GM12878 (cell line): Measurements from ENCODE around the gene NUPR1. TPM values are rescaled to one million over a fixed set of nuclear protein-coding genes. Genes with fewer than 3 reads are reported as not detected.

Source experiments
- ATAC-seq: fragments of 200-7000 bp; cut with Tn5 transposase; 3 replicates; pipeline ENCODE4 v1.9.1; 2020; ENCODE audit warnings: mild to moderate bottlenecking, moderate library complexity
- BruUV-seq: library from RNA; stranded (reverse); fragments of 400-500 nt; replicated peaks from 2 replicates; lab custom pipeline; 2021; lab: Mats Ljungman, UMichigan
- CTCF ChIA-PET: fragments of 300-600 bp; sonication (Branson Sonifier 250); formaldehyde crosslinking; extraction: SDS; loops from one replicate; lab custom pipeline; 2021; ENCODE audit warnings: inconsistent platforms; lab: Yijun Ruan, JAX
- POLR2A ChIA-PET: fragments of 350-600 bp; formaldehyde crosslinking; extraction: SDS; loops from one replicate; lab custom pipeline; 2021; ENCODE audit warnings: inconsistent platforms; lab: Charles Lee
- RAD21 ChIA-PET: fragments of 300-600 bp; sonication (Branson Sonifier 250); formaldehyde crosslinking; loops from one replicate; lab custom pipeline; 2023; ENCODE audit warnings: antibody characterized with exemption; ENCODE audit not compliant: unreplicated experiment; lab: Charles Lee
- SMC1A ChIA-PET: fragments of 300-600 bp; sonication (Branson Sonifier 250); formaldehyde crosslinking; loops from one replicate; lab custom pipeline; 2023; ENCODE audit not compliant: unreplicated experiment, uncharacterized antibody; lab: Charles Lee
- DNase-seq: peaks from one replicate; pipeline ENCODE4 v3.0.0-alpha.2; 2011; ENCODE audit warnings: low read depth, low spot score
- FAIRE-seq: peaks from 3 replicates; lab custom pipeline; 2011; peaks lifted over from hg19 to GRCh38; lab: Jason Lieb, UNC
- H2AFZ ChIP-seq: 2 replicates; pipeline ENCODE4 v1.6.0; 2011; ENCODE audit warnings: low read depth, low read length, control low read depth; ENCODE audit not compliant: control insufficient read depth
- H3K27ac ChIP-seq: 2 replicates; pipeline ENCODE4 v1.5.1; 2011; ENCODE audit warnings: control low read depth; ENCODE audit not compliant: control insufficient read depth, insufficient read depth
- H3K27me3 ChIP-seq, 2 experiments: replicated peaks in 1 of 2; 2 replicates each; pipeline versions ENCODE4 v1.6.0 to v1.6.1; 2011; ENCODE audit warnings: low read length in 1 of 2; ENCODE audit not compliant: control insufficient read depth in 2 of 2, insufficient read depth in 2 of 2
- H3K36me3 ChIP-seq, 2 experiments: 2 replicates each; pipeline ENCODE4 v1.5.1; 2011; ENCODE audit warnings: low read length in 1 of 2; ENCODE audit not compliant: control insufficient read depth in 2 of 2, insufficient read depth in 2 of 2
- H3K4me1 ChIP-seq: 2 replicates; pipeline ENCODE4 v1.6.1; 2011; ENCODE audit warnings: mild to moderate bottlenecking, low read length, moderate library complexity, mixed read lengths; ENCODE audit not compliant: control insufficient read depth, insufficient read depth
- H3K4me2 ChIP-seq: 2 replicates; pipeline ENCODE4 v1.6.0; 2011; ENCODE audit warnings: control low read depth; ENCODE audit not compliant: control insufficient read depth, insufficient read depth
- H3K4me3 ChIP-seq: fragments of 200-600 bp; sonication (generic); 2 replicates; pipeline ENCODE4 v1.5.1; 2016
- H3K79me2 ChIP-seq: 2 replicates; pipeline ENCODE4 v1.6.0; 2011; ENCODE audit warnings: low read length; ENCODE audit not compliant: control insufficient read depth, insufficient read depth
- H3K9ac ChIP-seq: 2 replicates; pipeline ENCODE4 v1.8.0; 2011; ENCODE audit warnings: low read length, control low read depth, mixed read lengths; ENCODE audit not compliant: control insufficient read depth, insufficient read depth
- H3K9me3 ChIP-seq: replicated peaks from 3 replicates; pipeline ENCODE4 v1.5.1; 2011; ENCODE audit warnings: mild to moderate bottlenecking, low read length; ENCODE audit not compliant: control insufficient read depth, insufficient read depth
- H4K20me1 ChIP-seq: 2 replicates; pipeline ENCODE4 v1.6.0; 2011; ENCODE audit not compliant: control insufficient read depth, insufficient read depth
- CUX1 ChIP-seq: IDR thresholded peaks from 2 replicates; pipeline ENCODE4 v1.6.1; 2012; ENCODE audit warnings: improper control_type of control experiment, low read depth, low read length; ENCODE audit not compliant: insufficient replicate concordance
- ELK1 ChIP-seq: IDR thresholded peaks from 2 replicates; pipeline ENCODE4 v1.6.1; 2012; ENCODE audit warnings: low read depth, low read length, improper control_type of control experiment
- EP300 ChIP-seq, 2 experiments: fragments of 150-350 bp in 1 of 2; IDR thresholded peaks; 2 replicates each; pipeline ENCODE4 v1.6.1; 2011 to 2012; ENCODE audit warnings: low read depth in 2 of 2, low read length in 2 of 2, borderline replicate concordance in 1 of 2, improper control_type of control experiment in 1 of 2, inconsistent platforms in 1 of 2; ENCODE audit not compliant: control insufficient read depth in 1 of 2
- FOXM1 ChIP-seq: IDR thresholded peaks from 2 replicates; pipeline ENCODE4 v1.6.1; 2012; ENCODE audit warnings: low read depth, mild to moderate bottlenecking, inconsistent platforms, low read length, moderate library complexity
- GABPA ChIP-seq: IDR thresholded peaks from 2 replicates; pipeline ENCODE4 v1.6.1; 2014; ENCODE audit warnings: antibody characterized with exemption, low read depth, mild to moderate bottlenecking, inconsistent platforms
- HSF1 ChIP-seq: fragments of 150-350 bp; IDR thresholded peaks from 2 replicates; pipeline ENCODE4 v1.6.1; 2014; ENCODE audit warnings: mild to moderate bottlenecking, low read depth, low read length
- IRF4 ChIP-seq: IDR thresholded peaks from 2 replicates; pipeline ENCODE4 v1.6.1; 2011; ENCODE audit warnings: low read depth, low read length
- MTA3 ChIP-seq: IDR thresholded peaks from 2 replicates; pipeline ENCODE4 v1.6.1; 2012; ENCODE audit warnings: low read length, inconsistent platforms, borderline replicate concordance
- NR2C1 ChIP-seq: fragments of 450-650 bp; IDR thresholded peaks from 2 replicates; pipeline ENCODE4 v1.6.1; 2017; ENCODE audit warnings: antibody characterized with exemption, mild to moderate bottlenecking, moderate library complexity
- POLR2AphosphoS5 ChIP-seq: IDR thresholded peaks from 2 replicates; pipeline ENCODE4 v1.6.1; 2011; ENCODE audit warnings: mild to moderate bottlenecking, low read length, inconsistent platforms
- POU2F2 ChIP-seq: IDR thresholded peaks from 3 replicates; pipeline ENCODE4 v1.6.1; 2011; ENCODE audit warnings: low read depth, mild to moderate bottlenecking, low read length, borderline replicate concordance
- SIN3A ChIP-seq: IDR thresholded peaks from 2 replicates; pipeline ENCODE4 v1.6.1; 2012; ENCODE audit warnings: low read depth, low read length, improper control_type of control experiment
- SMAD5 ChIP-seq: IDR thresholded peaks from 2 replicates; pipeline ENCODE4 v1.6.1; 2016; ENCODE audit warnings: antibody characterized with exemption, low read depth
- ZBTB11 ChIP-seq: fragments of 450-650 bp; formaldehyde crosslinking; IDR thresholded peaks from 2 replicates; pipeline ENCODE4 v1.5.0; 2022; ENCODE audit warnings: mild to moderate bottlenecking, missing genetic modification characterization
- WGBS: methylation state at CpG from one replicate; pipeline ENCODE4 v1.1.6; 2016; ENCODE audit warnings: low lambda C conversion rate; ENCODE audit not compliant: insufficient replicate concordance, insufficient coverage; ENCODE audit errors: missing lambda C conversion rate; 5-methylcytosine and 5-hydroxymethylcytosine counted together
- in situ Hi-C: fragments of 300-500 bp; cut with MboI; formaldehyde crosslinking; loops from 9 replicates; pipeline ENCODE4 v1.14.3; 2018; ENCODE audit warnings: mixed read lengths
- intact Hi-C: fragments of 100-400 bp; cut with micrococcal nuclease; formaldehyde crosslinking; loops from one replicate; pipeline ENCODE4 v1.14.2; 2022; ENCODE audit not compliant: unreplicated experiment
- polyA plus RNA-seq, 11 experiments: library from polyadenylated mRNA; depleted of rRNA in 4 of 11; unstranded in 6 of 11; stranded (reverse) in 5 of 11; fragments of >200 nt; fragmentation: Nextera tagmentation in 4 of 11; fragmentation: Illumina TruSeq in 1 of 11; extraction: Ambion mirVana in 4 of 11; extraction: Trizol in 1 of 11; gene quantifications; 1 replicate in 1 of 11; 2 replicates in 10 of 11; pipeline versions ENCODE4 v1.2.1 to v1.2.3, GENCODE V29; 2011 to 2016; ENCODE audit warnings: inconsistent platforms in 2 of 11, missing spikeins in 2 of 11, low read depth in 1 of 11
- total RNA-seq, 4 experiments: library from RNA; depleted of rRNA in 3 of 4; stranded (reverse); fragments of >200 nt in 3 of 4; fragmentation: Illumina TruSeq in 1 of 4; extraction: Trizol in 1 of 4; gene quantifications; 2 replicates each; pipeline versions ENCODE4 v1.2.1 to v1.2.3, GENCODE V29; 2013 to 2021

Gene NUPR1
- total and polyA plus RNA-seq, 10 of the 15 experiments (the other 5 are each of a cell fraction or from before 2014, with no cell fraction given) = 0.04 to 0.78 (median 0.17) TPM; not detected in 2

GRCh38 chr16:28569021-28569420, 30.2 kb upstream of the NUPR1 start:
- Histone ChIP-seq H3K9me3 (peaks cover 5% of the 10 kb centered on the region; the same call in 1 of the 3 replicates), H3K79me2 (no peaks in the 10 kb centered on the region), H3K27ac (no peak overlapping the region), H2AFZ (no peak overlapping the region), H3K4me2 (no peak overlapping the region), H3K36me3 (no peaks in the 10 kb centered on the region), H4K20me1 (no peaks in the 10 kb centered on the region), H3K4me3 (no peak overlapping the region), H3K4me1 (no peaks in the 10 kb centered on the region), H3K9ac (no peak overlapping the region), H3K27me3 (no peaks in the 10 kb centered on the region)
- RAD21 ChIA-PET = no interaction called here
- ATAC-seq (no peak), FAIRE-seq (no peak), DNase-seq (no peak)
- no TSS peak for BruUV-seq
- intact Hi-C loops = no loop called here
- POLR2A ChIA-PET = no interaction called here
- in situ Hi-C loops = no loop called here
- CTCF ChIA-PET = interaction anchor here (1.1 kb wide), 1 partner anchor 11 kb away, joined by 5 read pairs; no protein-coding TSS in a partner anchor
- SMC1A ChIA-PET = no interaction called here
- 95% methylated on average over 5 of the region's 5 CpGs for WGBS
- TF ChIP-seq POU2F2 (no peak), HSF1 (no peak), EP300 (IDR thresholded peaks at IDR 0.05; ENCODE audit: borderline replicate concordance in 1 of 2, control insufficient read depth in 1 of 2, low read depth in 2 of 2, low read length in 2 of 2) (no peak), GABPA (no peak), SMAD5 (no peak), ELK1 (no peak), ZBTB11 (CRISPR knock-in tag) (no peak), MTA3 (no peak), SIN3A (no peak), FOXM1 (no peak), NR2C1 (no peak), CUX1 (no peak), IRF4 (no peak), POLR2AphosphoS5 (no peak)
